A673 (cell line): ENCODE results near the gene MAML3.

Source experiments
- CTCF ChIP-seq: fragments of 300-800, 200-600 bp; sonication (generic); conservative IDR thresholded peaks from 2 replicates; pipeline ENCODE4 v1.5.1; 2017; ENCODE audit warnings: low read depth, mild to moderate bottlenecking, antibody characterized with exemption, low read length, moderate library complexity, mixed read lengths
- EZH2 ChIP-seq: fragments of 200-600 bp; sonication (generic); IDR thresholded peaks from 2 replicates; pipeline ENCODE4 v1.6.1; 2017; ENCODE audit warnings: borderline replicate concordance, low read depth, mild to moderate bottlenecking, mixed read lengths, antibody characterized with exemption, low read length; ENCODE audit not compliant: poor library complexity, severe bottlenecking

GRCh38 chr4:139740121-139740520, 413.9 kb downstream of the MAML3 start:
- TF ChIP-seq EZH2: no peak
- no peak for TF ChIP-seq CTCF
